ENCODE results near the gene ANXA5. TPM values are rescaled to one million over a fixed set of nuclear protein-coding genes. Genes with fewer than 3 reads are reported as not detected.

The ANXA5 gene
- total RNA-seq, result 964 and 1,004 TPM in 2 replicates

DNA sequence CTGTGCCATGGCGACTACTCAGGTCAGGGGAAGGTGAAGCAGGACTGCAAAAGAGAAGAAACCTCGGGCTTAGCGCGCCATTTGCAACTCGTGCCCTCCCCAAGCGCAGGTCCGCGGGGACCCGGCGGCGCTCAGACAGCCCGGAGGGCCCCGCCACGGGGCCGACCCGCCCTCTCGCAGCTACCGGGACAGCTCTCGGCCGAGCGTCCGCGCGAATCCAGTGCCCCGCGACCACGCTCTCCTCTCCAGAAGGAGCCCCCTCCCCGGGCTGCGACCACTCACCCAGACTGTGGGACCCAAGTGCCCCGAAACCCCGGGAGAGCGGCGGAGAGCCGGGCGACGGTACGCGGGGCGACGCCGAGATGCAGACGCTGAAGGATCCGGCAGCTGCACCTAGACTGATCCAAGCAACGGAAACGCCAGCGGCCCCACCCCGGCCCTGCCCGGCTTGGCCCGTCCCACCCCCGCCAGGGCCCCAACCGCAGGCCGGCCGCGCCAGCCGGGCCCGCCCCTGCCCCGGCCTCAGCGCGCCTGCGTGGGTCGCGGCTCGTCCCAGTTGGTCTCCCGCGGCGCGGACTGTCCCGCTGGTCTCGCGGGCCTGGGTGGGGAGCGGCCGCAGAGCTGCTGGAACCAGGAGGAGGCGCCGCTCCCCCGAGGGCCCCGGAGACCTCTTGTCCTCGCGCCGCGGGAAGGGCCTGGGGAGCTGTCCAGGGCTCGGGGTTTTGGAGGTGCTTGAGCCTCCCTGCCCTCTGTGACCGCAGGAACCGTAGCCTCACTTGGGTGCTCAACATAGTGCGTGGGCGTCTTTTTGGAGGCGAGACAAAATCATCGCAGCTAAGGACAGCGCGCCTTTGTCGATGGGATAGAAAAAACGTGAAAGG is at the start of gene ANXA5:
ANXA5 (minus strand) TSS at position 400 of the 881 bp plus-strand sequence; CDS start at position 9, 391 bp downstream.

Other genes with a start within 250 kb of the ANXA5 start
- gene SMIM43, start 68.2 kb upstream of the ANXA5 start, total RNA-seq, result 6.0 and 6.6 TPM in 2 replicates
- 26.6 and 30.3 TPM in 2 replicates for gene EXOSC9, start 104.3 kb upstream of the ANXA5 start, total RNA-seq
- 7.4 and 7.8 TPM in 2 replicates for gene CCNA2, start 126.9 kb upstream of the ANXA5 start, total RNA-seq
- 26.1 and 26.5 TPM in 2 replicates for gene BBS7, start 173.5 kb upstream of the ANXA5 start, total RNA-seq

Data from hair follicle dermal papilla cell (primary cell).